Ishikawa (cell line): ENCODE results near the gene CD200R1L.

Experiments
- CREB1 ChIP-seq: IDR thresholded peaks from 2 replicates; pipeline ENCODE4 v1.6.1; 2012; ENCODE audit warnings: low read depth
- EP300 ChIP-seq: IDR thresholded peaks from 2 replicates; pipeline ENCODE4 v1.6.1; 2012; ENCODE audit warnings: borderline replicate concordance
- MAX ChIP-seq: IDR thresholded peaks from 2 replicates; pipeline ENCODE4 v1.6.1; 2012
- NFIC ChIP-seq: IDR thresholded peaks from 2 replicates; pipeline ENCODE4 v1.6.1; 2012
- TCF12 ChIP-seq: IDR thresholded peaks from 2 replicates; pipeline ENCODE4 v1.6.1; 2012; ENCODE audit warnings: low read depth
- YY1 ChIP-seq: IDR thresholded peaks from 2 replicates; pipeline ENCODE4 v1.6.1; 2012; ENCODE audit warnings: low read depth
- TF ChIP-seq, protein P1 (sequence below): IDR thresholded peaks from 2 replicates; pipeline ENCODE4 v1.6.1; 2012

- TF ChIP-seq NFIC (no peak), CREB1 (no peak), TCF12 (no peak), EP300 (no peak), MAX (no peak), YY1 (no peak)
- TF ChIP-seq, protein P1, sequence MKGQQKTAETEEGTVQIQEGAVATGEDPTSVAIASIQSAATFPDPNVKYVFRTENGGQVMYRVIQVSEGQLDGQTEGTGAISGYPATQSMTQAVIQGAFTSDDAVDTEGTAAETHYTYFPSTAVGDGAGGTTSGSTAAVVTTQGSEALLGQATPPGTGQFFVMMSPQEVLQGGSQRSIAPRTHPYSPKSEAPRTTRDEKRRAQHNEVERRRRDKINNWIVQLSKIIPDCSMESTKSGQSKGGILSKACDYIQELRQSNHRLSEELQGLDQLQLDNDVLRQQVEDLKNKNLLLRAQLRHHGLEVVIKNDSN = no peak
These were observed 54.9 kb downstream of the CD200R1L start for GRCh38 chr3:112791736-112792135.
